Esophagus squamous epithelium (tissue), 5 donors: Measurements from ENCODE around the gene ATR. TPM values are rescaled to one million over a fixed set of nuclear protein-coding genes. Genes with fewer than 3 reads are reported as not detected.

Source experiments
- DNase-seq: peaks from one replicate; lab custom pipeline; 2025; lab: John Stamatoyannopoulos, UW
- H3K27ac ChIP-seq, 4 donors: fragments of 200-600 bp; sonication (generic); one replicate each; pipeline ENCODE4 v1.5.1; 2016 to 2019; ENCODE audit warnings: mild to moderate bottlenecking in 1 of 4
- H3K27me3 ChIP-seq, 4 donors: fragments of 200-600 bp; sonication (generic); 1 replicate in 3 of 4; 2 replicates in 1 of 4; pipeline versions ENCODE4 v1.5.1 to v1.6.0; 2017 to 2021; ENCODE audit warnings: antibody characterized with exemption in 1 of 4
- H3K36me3 ChIP-seq, 3 donors: fragments of 200-600 bp; sonication (generic); one replicate each; pipeline ENCODE4 v1.5.1; 2016 to 2019
- H3K4me1 ChIP-seq, 3 donors: fragments of 200-600 bp; sonication (generic); one replicate each; pipeline ENCODE4 v1.5.1; 2017 to 2019
- H3K4me3 ChIP-seq, 4 donors: fragments of 200-600 bp; sonication (generic); 1 replicate in 3 of 4; 2 replicates in 1 of 4; pipeline ENCODE4 v1.5.1; 2016 to 2019; ENCODE audit warnings: mild to moderate bottlenecking in 2 of 4, moderate library complexity in 1 of 4
- H3K9me3 ChIP-seq, 3 donors: fragments of 200-600 bp; sonication (generic); one replicate each; pipeline ENCODE4 v1.5.1; 2016 to 2019
- CTCF ChIP-seq, 6 experiments: fragments of 450-650 bp in 4 of 6; fragments of 200-600 bp in 2 of 6; sonication (generic) in 2 of 6; IDR thresholded peaks; one replicate each; pipeline ENCODE4 v1.5.1; 2016 to 2019; ENCODE audit warnings: antibody characterized with exemption in 6 of 6, mild to moderate bottlenecking in 4 of 6, moderate library complexity in 4 of 6
- POLR2A ChIP-seq, 4 donors: fragments of 450-650 bp; IDR thresholded peaks; one replicate each; pipeline ENCODE4 v1.6.1; 2017; ENCODE audit warnings: antibody characterized with exemption in 4 of 4, mild to moderate bottlenecking in 4 of 4, moderate library complexity in 3 of 4
- WGBS, 2 donors: methylation state at CpG; one replicate each; pipeline ENCODE4 v1.1.5; 2018; 5-methylcytosine and 5-hydroxymethylcytosine counted together
- intact Hi-C: fragments of 100-400 bp; cut with DNase I; formaldehyde crosslinking; loops from one replicate; pipeline ENCODE4 v1.15.0; 2022
- total RNA-seq, 4 donors: library from RNA; depleted of rRNA; stranded (reverse); fragments of >200 nt; gene quantifications; one replicate each; pipeline ENCODE4 v1.1.0, GENCODE V29; 2016
- donor health status: DM: yes; HTN: yes; CAD: no.

Gene ATR
- total RNA-seq, 4 donors from 2014 or later = 18.3 to 28.4 (median 19.9) TPM

- Histone ChIP-seq H3K4me1 (no peaks in the 10 kb centered on the region), H3K36me3 (peaks cover 0 to 97% (median 12%) of the 10 kb centered on the region in 3 donors), H3K27me3 (no peaks in the 10 kb centered on the region), H3K4me3 (no peak overlapping the region), H3K9me3 (no peaks in the 10 kb centered on the region), H3K27ac (no peak overlapping the region)
- intact Hi-C loops = no loop called here
- TF ChIP-seq CTCF (IDR thresholded peaks at IDR 0.05) (no peak), POLR2A (IDR thresholded peaks at IDR 0.05) (no peak)
- DNase-seq = no peak
- WGBS, 2 donors = 94 to 100% methylated on average over 3 of the region's 3 CpGs
These were observed 83.4 kb downstream of the ATR start for GRCh38 chr3:142495103-142495502.

- no peak overlapping the region for H3K4me3 ChIP-seq
- TF ChIP-seq POLR2A (IDR thresholded peaks at IDR 0.05) = no peak
- no peak for TF ChIP-seq CTCF (IDR thresholded peaks at IDR 0.05)
- WGBS, 2 donors = 93 to 98% methylated on average over 2 of the region's 2 CpGs
- intact Hi-C loops = no loop called here
- no peaks in the 10 kb centered on the region for H3K4me1 ChIP-seq
- no peak overlapping the region for H3K27ac ChIP-seq
- no peak for DNase-seq
- peaks cover 0 to 100% (median 8%) of the 10 kb centered on the region in 3 donors for H3K36me3 ChIP-seq
- H3K27me3 ChIP-seq = no peaks in the 10 kb centered on the region
- H3K9me3 ChIP-seq = no peaks in the 10 kb centered on the region
These were observed 86.3 kb downstream of the ATR start for GRCh38 chr3:142492184-142492583.

GRCh38 chr3:142489572-142490323 is 88.8 kb downstream of the ATR start:
- intact Hi-C loops = no loop called here
- Histone ChIP-seq H3K27me3 (no peaks in the 10 kb centered on the region), H3K9me3 (no peaks in the 10 kb centered on the region), H3K27ac (no peak overlapping the region), H3K36me3 (peaks cover 0 to 100% (median 6%) of the 10 kb centered on the region in 3 donors), H3K4me3 (no peak overlapping the region), H3K4me1 (no peaks in the 10 kb centered on the region)
- 97 to 98% methylated on average over 5 of the region's 5 CpGs for WGBS, 2 donors
- no peak for TF ChIP-seq CTCF (IDR thresholded peaks at IDR 0.05)
- no peak for TF ChIP-seq POLR2A (IDR thresholded peaks at IDR 0.05)
- DNase-seq = no peak

- no peak overlapping the region for H3K4me3 ChIP-seq
- peaks cover 0 to 19% (median 14%) of the 10 kb centered on the region in 3 donors for H3K9me3 ChIP-seq
- intact Hi-C loops = no loop called here
- no peak overlapping the region for H3K27ac ChIP-seq
- no peaks in the 10 kb centered on the region for H3K4me1 ChIP-seq
- 96 to 97% methylated on average over 4 of the region's 4 CpGs for WGBS, 2 donors
- no peaks in the 10 kb centered on the region for H3K27me3 ChIP-seq
- DNase-seq = no peak
- TF ChIP-seq CTCF (IDR thresholded peaks at IDR 0.05) (no peak), POLR2A (IDR thresholded peaks at IDR 0.05) (no peak)
- H3K36me3 ChIP-seq = peaks cover 0 to 100% (median 10%) of the 10 kb centered on the region in 3 donors
These were observed 93.6 kb downstream of the ATR start for GRCh38 chr3:142484912-142485435.

- DNase-seq = no peak
- Histone ChIP-seq H3K27ac (no peak overlapping the region), H3K4me1 (no peaks in the 10 kb centered on the region), H3K36me3 (peaks cover 0 to 64% (median 10%) of the 10 kb centered on the region in 3 donors), H3K9me3 (peaks cover 0 to 22% (median 14%) of the 10 kb centered on the region in 3 donors), H3K4me3 (no peak overlapping the region), H3K27me3 (no peaks in the 10 kb centered on the region)
- intact Hi-C loops = no loop called here
- no peak for TF ChIP-seq POLR2A (IDR thresholded peaks at IDR 0.05)
- TF ChIP-seq CTCF (IDR thresholded peaks at IDR 0.05) = no peak
- 93 to 100% methylated on average over 2 of the region's 2 CpGs for WGBS, 2 donors
These were observed 97.3 kb downstream of the ATR start for GRCh38 chr3:142481196-142481595.
